Smooth muscle cell (in vitro differentiated cells): Measurements from ENCODE around the gene PDXDC1. TPM values are rescaled to one million over a fixed set of nuclear protein-coding genes. Genes with fewer than 3 reads are reported as not detected.

Source experiments
- DNase-seq: peaks from one replicate; lab custom pipeline; 2025; ENCODE audit not compliant: unreplicated experiment; lab: John Stamatoyannopoulos, UW
- H2AFZ ChIP-seq: fragments of 200-600 bp; sonication (generic); 2 replicates; pipeline ENCODE4 v1.6.0; 2016; ENCODE audit warnings: antibody characterized with exemption, low read depth, mild to moderate bottlenecking
- H3F3A ChIP-seq: fragments of 200-600 bp; sonication (generic); 2 replicates; pipeline ENCODE4 v1.6.0; 2017; ENCODE audit warnings: antibody characterized with exemption, low read depth
- H3K27ac ChIP-seq: fragments of 200-600 bp; sonication (generic); 2 replicates; pipeline ENCODE4 v1.5.1; 2016; ENCODE audit warnings: low read depth, mild to moderate bottlenecking
- H3K27me3 ChIP-seq: fragments of 200-600 bp; sonication (generic); 2 replicates; pipeline ENCODE4 v1.6.1; 2016; ENCODE audit warnings: low read depth, mild to moderate bottlenecking
- H3K36me3 ChIP-seq: fragments of 200-600 bp; sonication (generic); 2 replicates; pipeline ENCODE4 v1.5.1; 2016; ENCODE audit warnings: low read depth
- H3K4me1 ChIP-seq: fragments of 200-600 bp; sonication (generic); 2 replicates; pipeline ENCODE4 v1.5.1; 2016; ENCODE audit warnings: low read depth
- H3K4me2 ChIP-seq: fragments of 200-600 bp; sonication (generic); 2 replicates; pipeline ENCODE4 v1.6.0; 2016; ENCODE audit warnings: mild to moderate bottlenecking
- H3K4me3 ChIP-seq: fragments of 200-600 bp; sonication (generic); 2 replicates; pipeline ENCODE4 v1.5.1; 2016; ENCODE audit warnings: mild to moderate bottlenecking
- H3K79me2 ChIP-seq: fragments of 200-600 bp; sonication (generic); 2 replicates; pipeline ENCODE4 v1.6.0; 2016; ENCODE audit warnings: low read depth, mild to moderate bottlenecking
- H3K9ac ChIP-seq: fragments of 200-600 bp; sonication (generic); 2 replicates; pipeline ENCODE4 v1.6.0; 2016; ENCODE audit warnings: low read depth
- H3K9me3 ChIP-seq: fragments of 200-600 bp; sonication (generic); replicated peaks from 2 replicates; pipeline ENCODE4 v1.5.1; 2016; ENCODE audit warnings: low read depth
- H4K20me1 ChIP-seq: fragments of 200-600 bp; sonication (generic); 2 replicates; pipeline ENCODE4 v1.6.0; 2016; ENCODE audit warnings: low read depth
- CTCF ChIP-seq: fragments of 200-600 bp; sonication (generic); IDR thresholded peaks from 2 replicates; pipeline ENCODE4 v1.5.1; 2017; ENCODE audit warnings: borderline replicate concordance, mild to moderate bottlenecking, antibody characterized with exemption; ENCODE audit not compliant: insufficient read depth, poor library complexity, severe bottlenecking
- WGBS: methylation state at CpG from one replicate; pipeline ENCODE4 v1.1.7; 2016; ENCODE audit warnings: low lambda C conversion rate; 5-methylcytosine and 5-hydroxymethylcytosine counted together
- polyA plus RNA-seq: library from polyadenylated mRNA; unstranded; fragments of >200 nt; fragmentation: Nextera tagmentation; extraction: Ambion mirVana; gene quantifications from 2 replicates; pipeline ENCODE4 v1.2.1, GENCODE V29; 2016
- total RNA-seq: library from RNA; depleted of rRNA; stranded (reverse); fragments of >200 nt; gene quantifications from 2 replicates; pipeline ENCODE4 v1.2.3, GENCODE V29; 2014

The PDXDC1 gene
- total and polyA plus RNA-seq, 2 experiments from 2014 or later = 102 to 113 TPM

- Histone ChIP-seq H3K4me1 (no peaks in the 10 kb centered on the region), H3K4me2 (peak overlapping the region; percentile 90), H4K20me1 (peaks cover 40% of the 10 kb centered on the region), H3K36me3 (no peaks in the 10 kb centered on the region), H3K9ac (no peak overlapping the region), H3K4me3 (no peak overlapping the region), H3K27ac (no peak overlapping the region), H3K9me3 (no peaks in the 10 kb centered on the region), H3K79me2 (peaks cover 48% of the 10 kb centered on the region), H3K27me3 (no peaks in the 10 kb centered on the region), H3F3A (peaks cover 7% of the 10 kb centered on the region), H2AFZ (no peak overlapping the region)
- 97% methylated on average over 10 of the region's 10 CpGs for WGBS
- no peak for TF ChIP-seq CTCF
- DNase-seq = no peak
Observed at GRCh38 chr16:15053904-15054303, 79.1 kb downstream of the PDXDC1 start.

GRCh38 chr16:15054357-15055140, 79.7 kb downstream of the PDXDC1 start:
- 90% methylated on average over 19 of the region's 19 CpGs for WGBS
- no peaks in the 10 kb centered on the region for H3K36me3 ChIP-seq
- DNase-seq = no peak
- no peak overlapping the region for H2AFZ ChIP-seq
- peaks cover 34% of the 10 kb centered on the region for H4K20me1 ChIP-seq
- peaks cover 44% of the 10 kb centered on the region for H3K79me2 ChIP-seq
- H3K9me3 ChIP-seq = no peaks in the 10 kb centered on the region
- no peaks in the 10 kb centered on the region for H3K27me3 ChIP-seq
- peaks cover 7% of the 10 kb centered on the region for H3F3A ChIP-seq
- H3K9ac ChIP-seq = peak overlapping the region; percentile 88
- H3K4me1 ChIP-seq = no peaks in the 10 kb centered on the region
- H3K4me3 ChIP-seq = peak overlapping the region; percentile 94
- H3K27ac ChIP-seq = no peak overlapping the region
- TF ChIP-seq CTCF = no peak
- peak overlapping the region; percentile 90 for H3K4me2 ChIP-seq

GRCh38 chr16:15055141-15056053, 80.6 kb downstream of the PDXDC1 start:
- Histone ChIP-seq H3K9me3 (no peaks in the 10 kb centered on the region), H3F3A (peaks cover 12% of the 10 kb centered on the region), H3K27me3 (no peaks in the 10 kb centered on the region), H3K27ac (no peak overlapping the region), H2AFZ (peak overlapping the region; percentile 71), H4K20me1 (peaks cover 26% of the 10 kb centered on the region), H3K79me2 (peaks cover 44% of the 10 kb centered on the region), H3K4me2 (peak overlapping the region; percentile 90), H3K4me3 (peak overlapping the region; percentile 94), H3K4me1 (no peaks in the 10 kb centered on the region), H3K9ac (peak overlapping the region; percentile 88), H3K36me3 (peaks cover 4% of the 10 kb centered on the region)
- no peak for DNase-seq
- TF ChIP-seq CTCF = peak; percentile 12
- 4% methylated on average over 51 of the region's 81 CpGs for WGBS
